ENCODE measurements around the gene BSDC1.
A peak's percentile ranks its signal among the peaks of the same experiment; 100 is the strongest.

Gene BSDC1

DNA sequence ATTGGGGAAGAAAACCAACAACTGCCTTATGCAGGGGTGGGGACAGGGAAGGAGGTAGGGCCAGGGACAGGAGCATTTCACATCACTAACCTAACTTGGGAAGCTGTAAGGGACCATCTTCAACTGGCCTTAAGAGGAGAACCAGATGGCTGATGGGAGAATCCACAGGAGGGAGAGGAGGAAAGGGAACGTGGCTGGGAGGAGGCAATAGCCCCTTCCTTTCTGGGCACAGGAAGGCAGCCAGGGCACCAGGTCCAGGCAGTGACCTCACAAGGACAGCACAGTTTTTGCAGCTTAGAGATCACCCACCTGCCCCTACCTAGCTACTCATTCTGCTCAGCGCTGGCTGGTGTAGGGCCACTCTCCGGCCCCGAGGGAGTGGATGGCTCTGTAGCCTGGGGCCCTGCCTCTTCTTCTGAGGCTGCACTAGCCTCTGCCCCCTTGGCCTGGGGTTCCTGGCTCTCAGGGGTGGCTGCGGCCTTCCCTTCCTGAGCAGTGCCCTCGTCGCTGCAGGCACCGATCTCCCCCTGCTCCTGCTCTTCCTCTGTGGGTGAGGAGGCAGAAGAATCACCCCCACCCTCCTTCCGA is 59.9 kb downstream of the BSDC1 start:
- H3K27ac ChIP-seq: peak overlapping the region; percentile 81
- TF ChIP-seq CTCF (conservative IDR thresholded peaks at IDR 0.05) (no peak), ZFX (IDR thresholded peaks at IDR 0.05) (no peak)

DNA sequence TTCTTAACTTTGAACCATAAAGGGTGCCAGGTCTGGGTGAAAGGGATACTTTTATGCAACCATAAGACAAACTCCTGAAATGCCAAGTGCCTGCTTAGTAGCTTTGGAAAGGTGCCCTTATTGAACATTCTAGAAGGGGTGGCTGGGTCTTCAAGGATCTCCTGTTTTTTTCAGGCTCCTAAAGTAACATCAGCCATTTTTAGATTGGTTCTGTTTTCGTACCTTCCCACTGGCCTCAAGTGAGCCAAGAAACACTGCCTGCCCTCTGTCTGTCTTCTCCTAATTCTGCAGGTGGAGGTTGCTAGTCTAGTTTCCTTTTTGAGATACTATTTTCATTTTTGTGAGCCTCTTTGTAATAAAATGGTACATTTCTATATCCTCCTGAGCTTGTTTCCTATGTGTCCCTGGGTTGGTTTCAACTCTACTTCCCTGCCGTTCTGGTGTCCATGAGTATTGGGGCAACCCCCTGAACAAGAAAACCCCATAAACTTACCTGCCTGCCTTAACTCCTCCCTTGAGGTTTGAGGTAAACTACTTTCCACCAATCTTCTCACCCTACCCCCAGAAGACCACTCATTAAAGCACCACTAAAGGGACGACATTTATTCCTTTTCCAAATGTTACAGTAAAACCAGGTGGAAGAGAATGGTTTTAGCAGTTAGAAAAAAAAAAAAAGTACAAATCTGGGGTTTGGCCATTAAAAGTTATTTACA is 60.8 kb downstream of the BSDC1 start:
- TF ChIP-seq CTCF (conservative IDR thresholded peaks at IDR 0.05) (no peak), ZFX (IDR thresholded peaks at IDR 0.05) (no peak)
- H3K27ac ChIP-seq: peak overlapping the region; percentile 50; the same call in 1 of the 2 replicates

DNA sequence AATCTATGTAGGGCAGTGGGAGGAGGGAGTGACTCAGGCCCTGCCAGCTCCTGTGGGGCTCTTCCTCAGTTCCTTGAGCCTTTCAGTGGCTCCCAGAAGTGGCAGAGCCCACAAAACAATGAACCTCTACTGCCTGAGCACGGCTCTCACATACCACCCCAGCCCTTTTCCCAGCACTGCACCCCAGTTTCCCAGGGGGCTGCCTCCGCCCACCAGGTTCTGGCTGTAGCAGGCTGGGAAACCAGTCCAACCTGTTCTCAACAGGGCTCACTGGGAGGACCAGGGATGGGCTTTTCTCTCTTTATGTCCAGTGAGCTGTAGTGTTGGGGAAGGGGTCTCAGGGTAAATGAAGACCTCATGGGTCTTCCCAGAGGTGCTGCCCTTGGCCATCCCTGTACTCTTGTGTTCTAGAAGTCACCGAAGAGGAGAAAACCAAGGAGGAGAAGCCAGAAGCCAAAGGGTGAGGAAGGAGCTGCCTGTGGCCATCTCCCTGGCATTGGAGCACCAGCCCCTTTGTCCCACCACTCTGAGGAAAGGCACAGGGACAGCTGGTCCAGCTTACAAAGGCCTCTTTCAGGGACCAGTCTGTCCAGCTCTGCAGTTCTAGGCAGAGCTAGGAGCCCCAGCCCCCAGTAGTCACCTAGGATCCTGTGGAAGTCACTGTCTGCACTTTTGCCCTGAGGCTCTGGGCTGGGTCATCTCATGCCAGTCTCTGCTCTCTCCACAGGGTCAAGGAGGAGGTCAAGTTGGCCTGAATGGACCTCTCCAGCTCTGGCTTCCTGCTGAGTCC is 61.8 kb downstream of the BSDC1 start:
- TF ChIP-seq CTCF (conservative IDR thresholded peaks at IDR 0.05) (no peak), ZFX (IDR thresholded peaks at IDR 0.05) (no peak)
- peak overlapping the region; percentile 50 for H3K27ac ChIP-seq

GRCh38 chr1:32331549-32331948 is 62.7 kb downstream of the BSDC1 start:
- peak overlapping the region; percentile 50; the same call in 1 of the 2 replicates for H3K27ac ChIP-seq
- TF ChIP-seq CTCF (conservative IDR thresholded peaks at IDR 0.05) (no peak), ZFX (IDR thresholded peaks at IDR 0.05) (no peak)

- TF ChIP-seq ZFX (IDR thresholded peaks at IDR 0.05) (no peak), CTCF (conservative IDR thresholded peaks at IDR 0.05) (no peak)
- no peak overlapping the region for H3K27ac ChIP-seq
Observed at GRCh38 chr1:32330558-32331151, 63.6 kb downstream of the BSDC1 start.

- H3K27ac ChIP-seq: no peak overlapping the region
- TF ChIP-seq ZFX (IDR thresholded peaks at IDR 0.05) (no peak), CTCF (conservative IDR thresholded peaks at IDR 0.05) (no peak)
Observed at GRCh38 chr1:32329931-32330466, 64.2 kb downstream of the BSDC1 start.
